Measurements from ENCODE around the gene C16orf89. TPM values are rescaled to one million over a fixed set of nuclear protein-coding genes. Genes with fewer than 3 reads are reported as not detected.

C16orf89 gene
- total RNA-seq, 1 donor from 2014 or later, result not detected

- Histone ChIP-seq H3K27me3 (ENCODE audit: control insufficient read depth, insufficient read depth, low read length) (peaks cover 4% of the 10 kb centered on the region), H3K36me3 (ENCODE audit: control insufficient read depth, insufficient read depth, low read length) (no peaks in the 10 kb centered on the region), H3K4me3 (ENCODE audit: low read depth, low read length) (no peak overlapping the region)
- no peak for DNase-seq (ENCODE audit: low read depth)
- no peak for TF ChIP-seq CTCF (IDR thresholded peaks at IDR 0.05; ENCODE audit: insufficient read depth, low read length, severe bottlenecking)
- no peak for FAIRE-seq
Observed at GRCh38 chr16:5006348-5007193, 59.2 kb downstream of the C16orf89 start.

GRCh38 chr16:5005916-5006315, 59.8 kb downstream of the C16orf89 start:
- DNase-seq (ENCODE audit: low read depth), result no peak
- H3K4me3 ChIP-seq (ENCODE audit: low read depth, low read length), result no peak overlapping the region
- H3K27me3 ChIP-seq (ENCODE audit: control insufficient read depth, insufficient read depth, low read length), result peaks cover 3% of the 10 kb centered on the region
- H3K36me3 ChIP-seq (ENCODE audit: control insufficient read depth, insufficient read depth, low read length), result no peaks in the 10 kb centered on the region
- TF ChIP-seq CTCF (IDR thresholded peaks at IDR 0.05; ENCODE audit: insufficient read depth, low read length, severe bottlenecking), result no peak
- no peak for FAIRE-seq

- DNase-seq (ENCODE audit: low read depth) (no peak), FAIRE-seq (no peak)
- Histone ChIP-seq H3K36me3 (ENCODE audit: control insufficient read depth, insufficient read depth, low read length) (no peaks in the 10 kb centered on the region), H3K27me3 (ENCODE audit: control insufficient read depth, insufficient read depth, low read length) (no peaks in the 10 kb centered on the region), H3K4me3 (ENCODE audit: low read depth, low read length) (no peak overlapping the region)
- TF ChIP-seq CTCF (IDR thresholded peaks at IDR 0.05; ENCODE audit: insufficient read depth, low read length, severe bottlenecking), result no peak
Observed at GRCh38 chr16:5004311-5004710, 61.4 kb downstream of the C16orf89 start.

- TF ChIP-seq CTCF (IDR thresholded peaks at IDR 0.05; ENCODE audit: insufficient read depth, low read length, severe bottlenecking), result no peak
- Histone ChIP-seq H3K36me3 (ENCODE audit: control insufficient read depth, insufficient read depth, low read length) (no peaks in the 10 kb centered on the region), H3K4me3 (ENCODE audit: low read depth, low read length) (no peak overlapping the region), H3K27me3 (ENCODE audit: control insufficient read depth, insufficient read depth, low read length) (no peaks in the 10 kb centered on the region)
- DNase-seq (ENCODE audit: low read depth) (no peak), FAIRE-seq (no peak)
Observed at GRCh38 chr16:5003828-5004227, 61.9 kb downstream of the C16orf89 start.

GRCh38 chr16:5003211-5003610, 62.5 kb downstream of the C16orf89 start:
- Histone ChIP-seq H3K4me3 (ENCODE audit: low read depth, low read length) (no peak overlapping the region), H3K27me3 (ENCODE audit: control insufficient read depth, insufficient read depth, low read length) (no peaks in the 10 kb centered on the region), H3K36me3 (ENCODE audit: control insufficient read depth, insufficient read depth, low read length) (no peaks in the 10 kb centered on the region)
- FAIRE-seq, result no peak
- no peak for DNase-seq (ENCODE audit: low read depth)
- TF ChIP-seq CTCF (IDR thresholded peaks at IDR 0.05; ENCODE audit: insufficient read depth, low read length, severe bottlenecking), result no peak

Data from bronchial epithelial cell (primary cell).